SU-DHL-6 (cell line): ENCODE data around the gene P2RY6.

Experiments
- EZH2phosphoT487 ChIP-seq: fragments of 200-600 bp; sonication (generic), shearing (Covaris generic); conservative IDR thresholded peaks from 2 replicates; pipeline ENCODE4 v1.6.1; 2018; ENCODE audit warnings: mild to moderate bottlenecking, antibody characterized with exemption, low read length, moderate library complexity, mixed read lengths
- TF ChIP-seq, protein P1 (sequence below): fragments of 200-600 bp; sonication (generic); IDR thresholded peaks from one replicate; pipeline ENCODE4 v1.5.1; 2017; ENCODE audit warnings: antibody characterized with exemption, mild to moderate bottlenecking, low read length, moderate library complexity; ENCODE audit not compliant: insufficient read depth, poor library complexity, severe bottlenecking

GRCh38 chr11:73317803-73318202 lies 45.7 kb downstream of the P2RY6 start:
- TF ChIP-seq, protein P1, sequence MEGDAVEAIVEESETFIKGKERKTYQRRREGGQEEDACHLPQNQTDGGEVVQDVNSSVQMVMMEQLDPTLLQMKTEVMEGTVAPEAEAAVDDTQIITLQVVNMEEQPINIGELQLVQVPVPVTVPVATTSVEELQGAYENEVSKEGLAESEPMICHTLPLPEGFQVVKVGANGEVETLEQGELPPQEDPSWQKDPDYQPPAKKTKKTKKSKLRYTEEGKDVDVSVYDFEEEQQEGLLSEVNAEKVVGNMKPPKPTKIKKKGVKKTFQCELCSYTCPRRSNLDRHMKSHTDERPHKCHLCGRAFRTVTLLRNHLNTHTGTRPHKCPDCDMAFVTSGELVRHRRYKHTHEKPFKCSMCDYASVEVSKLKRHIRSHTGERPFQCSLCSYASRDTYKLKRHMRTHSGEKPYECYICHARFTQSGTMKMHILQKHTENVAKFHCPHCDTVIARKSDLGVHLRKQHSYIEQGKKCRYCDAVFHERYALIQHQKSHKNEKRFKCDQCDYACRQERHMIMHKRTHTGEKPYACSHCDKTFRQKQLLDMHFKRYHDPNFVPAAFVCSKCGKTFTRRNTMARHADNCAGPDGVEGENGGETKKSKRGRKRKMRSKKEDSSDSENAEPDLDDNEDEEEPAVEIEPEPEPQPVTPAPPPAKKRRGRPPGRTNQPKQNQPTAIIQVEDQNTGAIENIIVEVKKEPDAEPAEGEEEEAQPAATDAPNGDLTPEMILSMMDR = no peak
- no peak for TF ChIP-seq EZH2phosphoT487
